Adrenal gland (tissue), 5 donors: ENCODE measurements around the gene GAL3ST3.

Experiments used
- POLR2A ChIP-seq, 2 donors: fragments of 450-650 bp; IDR thresholded peaks; one replicate each; pipeline ENCODE4 v1.6.1; 2017; ENCODE audit warnings: antibody characterized with exemption in 2 of 2, mild to moderate bottlenecking in 2 of 2, moderate library complexity in 1 of 2
- TF ChIP-seq, protein P1 (sequence below), 6 experiments: fragments of 450-650 bp in 4 of 6; fragments of 200-600 bp in 2 of 6; sonication (generic) in 1 of 6; IDR thresholded peaks; 1 replicate in 5 of 6; 2 replicates in 1 of 6; pipeline versions ENCODE4 v1.5.1 to v1.8.0; 2016 to 2021; ENCODE audit warnings: antibody characterized with exemption in 6 of 6, mild to moderate bottlenecking in 2 of 6, moderate library complexity in 1 of 6
- donor health status: DM: no; HTN: no; CAD: no.

DNA sequence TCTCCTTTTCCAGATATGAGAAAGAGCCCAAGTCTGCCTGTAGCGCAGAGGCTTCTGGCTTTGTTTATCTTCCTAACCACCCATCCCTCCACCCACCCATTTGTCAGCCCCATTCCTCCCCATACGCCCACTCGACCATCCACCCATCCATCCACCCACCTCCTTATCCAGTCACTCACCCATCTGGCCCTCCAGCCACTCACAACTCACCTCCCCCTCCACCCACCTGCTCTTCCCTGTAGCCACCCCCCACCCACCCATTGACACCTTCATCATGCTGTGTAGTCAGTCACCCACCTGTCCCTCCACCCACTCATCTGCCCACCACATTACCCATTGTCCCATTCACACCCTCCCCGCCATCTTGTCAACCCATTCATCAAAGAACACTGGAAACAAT is 31.6 kb downstream of the GAL3ST3 start:
- TF ChIP-seq, protein P1, sequence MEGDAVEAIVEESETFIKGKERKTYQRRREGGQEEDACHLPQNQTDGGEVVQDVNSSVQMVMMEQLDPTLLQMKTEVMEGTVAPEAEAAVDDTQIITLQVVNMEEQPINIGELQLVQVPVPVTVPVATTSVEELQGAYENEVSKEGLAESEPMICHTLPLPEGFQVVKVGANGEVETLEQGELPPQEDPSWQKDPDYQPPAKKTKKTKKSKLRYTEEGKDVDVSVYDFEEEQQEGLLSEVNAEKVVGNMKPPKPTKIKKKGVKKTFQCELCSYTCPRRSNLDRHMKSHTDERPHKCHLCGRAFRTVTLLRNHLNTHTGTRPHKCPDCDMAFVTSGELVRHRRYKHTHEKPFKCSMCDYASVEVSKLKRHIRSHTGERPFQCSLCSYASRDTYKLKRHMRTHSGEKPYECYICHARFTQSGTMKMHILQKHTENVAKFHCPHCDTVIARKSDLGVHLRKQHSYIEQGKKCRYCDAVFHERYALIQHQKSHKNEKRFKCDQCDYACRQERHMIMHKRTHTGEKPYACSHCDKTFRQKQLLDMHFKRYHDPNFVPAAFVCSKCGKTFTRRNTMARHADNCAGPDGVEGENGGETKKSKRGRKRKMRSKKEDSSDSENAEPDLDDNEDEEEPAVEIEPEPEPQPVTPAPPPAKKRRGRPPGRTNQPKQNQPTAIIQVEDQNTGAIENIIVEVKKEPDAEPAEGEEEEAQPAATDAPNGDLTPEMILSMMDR (IDR thresholded peaks at IDR 0.05): no peak
- TF ChIP-seq POLR2A (IDR thresholded peaks at IDR 0.05): no peak
